ENCODE data around the gene CCDC122.

DNA sequence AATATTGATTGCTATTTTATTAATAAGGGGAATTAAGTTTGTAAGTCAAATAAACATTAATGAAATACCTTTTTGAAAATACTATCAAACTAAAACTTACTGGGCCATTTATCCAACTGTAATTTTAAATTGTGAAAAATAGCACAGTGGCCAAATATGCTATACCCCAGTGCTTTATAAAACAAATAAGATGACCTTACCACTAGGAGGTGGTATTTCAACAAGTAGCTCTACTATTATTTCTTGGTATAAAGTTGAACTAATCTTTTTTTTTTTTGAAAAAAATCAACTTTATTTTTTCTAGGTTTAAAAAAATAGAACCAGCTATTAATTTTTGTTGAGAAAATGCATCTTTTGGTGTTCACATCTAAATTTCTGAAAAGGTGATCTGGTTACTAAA lies 14.9 kb upstream of the CCDC122 start:
- TF ChIP-seq, protein P1, sequence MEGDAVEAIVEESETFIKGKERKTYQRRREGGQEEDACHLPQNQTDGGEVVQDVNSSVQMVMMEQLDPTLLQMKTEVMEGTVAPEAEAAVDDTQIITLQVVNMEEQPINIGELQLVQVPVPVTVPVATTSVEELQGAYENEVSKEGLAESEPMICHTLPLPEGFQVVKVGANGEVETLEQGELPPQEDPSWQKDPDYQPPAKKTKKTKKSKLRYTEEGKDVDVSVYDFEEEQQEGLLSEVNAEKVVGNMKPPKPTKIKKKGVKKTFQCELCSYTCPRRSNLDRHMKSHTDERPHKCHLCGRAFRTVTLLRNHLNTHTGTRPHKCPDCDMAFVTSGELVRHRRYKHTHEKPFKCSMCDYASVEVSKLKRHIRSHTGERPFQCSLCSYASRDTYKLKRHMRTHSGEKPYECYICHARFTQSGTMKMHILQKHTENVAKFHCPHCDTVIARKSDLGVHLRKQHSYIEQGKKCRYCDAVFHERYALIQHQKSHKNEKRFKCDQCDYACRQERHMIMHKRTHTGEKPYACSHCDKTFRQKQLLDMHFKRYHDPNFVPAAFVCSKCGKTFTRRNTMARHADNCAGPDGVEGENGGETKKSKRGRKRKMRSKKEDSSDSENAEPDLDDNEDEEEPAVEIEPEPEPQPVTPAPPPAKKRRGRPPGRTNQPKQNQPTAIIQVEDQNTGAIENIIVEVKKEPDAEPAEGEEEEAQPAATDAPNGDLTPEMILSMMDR (IDR thresholded peaks at IDR 0.05; ENCODE audit: low read depth, low read length, missing input control): no peak
- TF ChIP-seq YY1 (IDR thresholded peaks at IDR 0.05): no peak
- TF ChIP-seq, protein P2, sequence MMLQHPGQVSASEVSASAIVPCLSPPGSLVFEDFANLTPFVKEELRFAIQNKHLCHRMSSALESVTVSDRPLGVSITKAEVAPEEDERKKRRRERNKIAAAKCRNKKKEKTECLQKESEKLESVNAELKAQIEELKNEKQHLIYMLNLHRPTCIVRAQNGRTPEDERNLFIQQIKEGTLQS (IDR thresholded peaks at IDR 0.05): no peak
- TF ChIP-seq, protein P3, sequence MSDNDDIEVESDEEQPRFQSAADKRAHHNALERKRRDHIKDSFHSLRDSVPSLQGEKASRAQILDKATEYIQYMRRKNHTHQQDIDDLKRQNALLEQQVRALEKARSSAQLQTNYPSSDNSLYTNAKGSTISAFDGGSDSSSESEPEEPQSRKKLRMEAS (IDR thresholded peaks at IDR 0.05): no peak
- TF ChIP-seq, protein P4, sequence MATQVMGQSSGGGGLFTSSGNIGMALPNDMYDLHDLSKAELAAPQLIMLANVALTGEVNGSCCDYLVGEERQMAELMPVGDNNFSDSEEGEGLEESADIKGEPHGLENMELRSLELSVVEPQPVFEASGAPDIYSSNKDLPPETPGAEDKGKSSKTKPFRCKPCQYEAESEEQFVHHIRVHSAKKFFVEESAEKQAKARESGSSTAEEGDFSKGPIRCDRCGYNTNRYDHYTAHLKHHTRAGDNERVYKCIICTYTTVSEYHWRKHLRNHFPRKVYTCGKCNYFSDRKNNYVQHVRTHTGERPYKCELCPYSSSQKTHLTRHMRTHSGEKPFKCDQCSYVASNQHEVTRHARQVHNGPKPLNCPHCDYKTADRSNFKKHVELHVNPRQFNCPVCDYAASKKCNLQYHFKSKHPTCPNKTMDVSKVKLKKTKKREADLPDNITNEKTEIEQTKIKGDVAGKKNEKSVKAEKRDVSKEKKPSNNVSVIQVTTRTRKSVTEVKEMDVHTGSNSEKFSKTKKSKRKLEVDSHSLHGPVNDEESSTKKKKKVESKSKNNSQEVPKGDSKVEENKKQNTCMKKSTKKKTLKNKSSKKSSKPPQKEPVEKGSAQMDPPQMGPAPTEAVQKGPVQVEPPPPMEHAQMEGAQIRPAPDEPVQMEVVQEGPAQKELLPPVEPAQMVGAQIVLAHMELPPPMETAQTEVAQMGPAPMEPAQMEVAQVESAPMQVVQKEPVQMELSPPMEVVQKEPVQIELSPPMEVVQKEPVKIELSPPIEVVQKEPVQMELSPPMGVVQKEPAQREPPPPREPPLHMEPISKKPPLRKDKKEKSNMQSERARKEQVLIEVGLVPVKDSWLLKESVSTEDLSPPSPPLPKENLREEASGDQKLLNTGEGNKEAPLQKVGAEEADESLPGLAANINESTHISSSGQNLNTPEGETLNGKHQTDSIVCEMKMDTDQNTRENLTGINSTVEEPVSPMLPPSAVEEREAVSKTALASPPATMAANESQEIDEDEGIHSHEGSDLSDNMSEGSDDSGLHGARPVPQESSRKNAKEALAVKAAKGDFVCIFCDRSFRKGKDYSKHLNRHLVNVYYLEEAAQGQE (IDR thresholded peaks at IDR 0.05): no peak
- TF ChIP-seq JUND (IDR thresholded peaks at IDR 0.05): no peak
- TF ChIP-seq EGR1 (IDR thresholded peaks at IDR 0.05; ENCODE audit: low read depth in 2 of 2): no peak

All from liver (tissue), 3 donors.